MM.1S (cell line): ENCODE measurements around the gene PADI2.

ENCODE experiments used
- DNase-seq: peaks from one replicate; pipeline ENCODE4 v3.0.0-alpha.2; 2015
- H2AFZ ChIP-seq: fragments of 300-600 bp; sonication (generic); 2 replicates; pipeline ENCODE4 v1.6.0; 2016; ENCODE audit warnings: antibody characterized with exemption, low read length
- H3F3A ChIP-seq: fragments of 300-600 bp; sonication (generic); 2 replicates; pipeline ENCODE4 v1.6.1; 2016; ENCODE audit warnings: mild to moderate bottlenecking, antibody characterized with exemption, low read length, moderate library complexity, mixed read lengths; ENCODE audit not compliant: insufficient read depth
- H3K27ac ChIP-seq: fragments of 300-600 bp; sonication (generic); 2 replicates; pipeline ENCODE4 v1.5.1; 2016; ENCODE audit warnings: mild to moderate bottlenecking, low read length
- H3K27me3 ChIP-seq: fragments of 300-600 bp; sonication (generic); replicated peaks from 2 replicates; pipeline ENCODE4 v1.6.0; 2016; ENCODE audit warnings: low read length; ENCODE audit not compliant: insufficient read depth
- H3K36me3 ChIP-seq: fragments of 300-600 bp; sonication (generic); replicated peaks from 2 replicates; pipeline ENCODE4 v1.6.1; 2016; ENCODE audit warnings: mild to moderate bottlenecking, low read length, mixed read lengths; ENCODE audit not compliant: insufficient read depth
- H3K4me1 ChIP-seq: fragments of 300-600 bp; sonication (generic); 2 replicates; pipeline ENCODE4 v1.6.1; 2016; ENCODE audit warnings: low read length, mixed read lengths
- H3K4me2 ChIP-seq: fragments of 300-600 bp; sonication (generic); 2 replicates; pipeline ENCODE4 v1.6.0; 2016; ENCODE audit warnings: low read depth, low read length
- H3K4me3 ChIP-seq: fragments of 300-600 bp; sonication (generic); 2 replicates; pipeline ENCODE4 v1.5.1; 2016; ENCODE audit warnings: low read length, mixed read lengths
- H3K79me2 ChIP-seq: fragments of 300-600 bp; sonication (generic); 2 replicates; pipeline ENCODE4 v1.6.1; 2016; ENCODE audit warnings: mixed run types, low read length, mixed read lengths
- H3K9ac ChIP-seq: fragments of 300-600 bp; sonication (generic); 2 replicates; pipeline ENCODE4 v1.6.1; 2016; ENCODE audit warnings: low read length, mixed read lengths
- H3K9me2 ChIP-seq: fragments of 300-600 bp; sonication (generic); replicated peaks from 2 replicates; pipeline ENCODE4 v1.6.1; 2016; ENCODE audit warnings: mild to moderate bottlenecking, low read length, mixed read lengths; ENCODE audit not compliant: insufficient read depth
- H3K9me3 ChIP-seq: fragments of 300-600 bp; sonication (generic); replicated peaks from 2 replicates; pipeline ENCODE4 v1.6.1; 2016; ENCODE audit warnings: mild to moderate bottlenecking, low read length, mixed read lengths; ENCODE audit not compliant: insufficient read depth
- H4K20me1 ChIP-seq: fragments of 300-600 bp; sonication (generic); 2 replicates; pipeline ENCODE4 v1.6.1; 2016; ENCODE audit warnings: mild to moderate bottlenecking, low read length, moderate library complexity, mixed read lengths; ENCODE audit not compliant: insufficient read depth
- CTCF ChIP-seq: fragments of 300-600 bp; sonication (generic); IDR thresholded peaks from 2 replicates; pipeline ENCODE4 v1.5.1; 2016; ENCODE audit warnings: antibody characterized with exemption, low read length, mixed read lengths
- EZH2 ChIP-seq: fragments of 300-600 bp; sonication (generic); optimal IDR thresholded peaks from 2 replicates; pipeline ENCODE3; 2017; ENCODE audit warnings: low read depth, mild to moderate bottlenecking, antibody characterized with exemption, low read length, mixed read lengths
- EZH2phosphoT487 ChIP-seq: fragments of 300-600 bp; sonication (generic); IDR thresholded peaks from 2 replicates; pipeline ENCODE4 v1.6.1; 2018; ENCODE audit warnings: antibody characterized with exemption, low read length

Gene PADI2

GRCh38 chr1:17021896-17022295, 97.4 kb downstream of the PADI2 start:
- Histone ChIP-seq H3K9ac (no peak overlapping the region), H3K9me3 (no peaks in the 10 kb centered on the region), H3K36me3 (peaks cover 18% of the 10 kb centered on the region), H3K4me1 (peaks cover 31% of the 10 kb centered on the region), H3K27ac (no peak overlapping the region), H3K4me3 (no peak overlapping the region), H3K27me3 (no peaks in the 10 kb centered on the region), H3F3A (peaks cover 26% of the 10 kb centered on the region), H4K20me1 (no peaks in the 10 kb centered on the region), H3K9me2 (no peaks in the 10 kb centered on the region), H2AFZ (no peak overlapping the region), H3K4me2 (no peak overlapping the region), H3K79me2 (no peaks in the 10 kb centered on the region)
- no peak for TF ChIP-seq EZH2
- no peak for TF ChIP-seq CTCF
- no peak for TF ChIP-seq EZH2phosphoT487
- no peak for DNase-seq

GRCh38 chr1:17020502-17020901, 98.7 kb downstream of the PADI2 start:
- Histone ChIP-seq H3F3A (peaks cover 26% of the 10 kb centered on the region), H3K27ac (no peak overlapping the region), H3K9me2 (no peaks in the 10 kb centered on the region), H3K4me3 (no peak overlapping the region), H3K9ac (no peak overlapping the region), H3K36me3 (peaks cover 18% of the 10 kb centered on the region), H3K4me1 (peaks cover 31% of the 10 kb centered on the region), H3K79me2 (no peaks in the 10 kb centered on the region), H3K27me3 (no peaks in the 10 kb centered on the region), H3K4me2 (no peak overlapping the region), H2AFZ (no peak overlapping the region), H3K9me3 (no peaks in the 10 kb centered on the region), H4K20me1 (no peaks in the 10 kb centered on the region)
- no peak for DNase-seq
- TF ChIP-seq EZH2 (no peak), EZH2phosphoT487 (no peak), CTCF (no peak)

GRCh38 chr1:17018849-17019248, 100.4 kb downstream of the PADI2 start:
- peaks cover 32% of the 10 kb centered on the region for H3F3A ChIP-seq
- no peak overlapping the region for H2AFZ ChIP-seq
- peaks cover 41% of the 10 kb centered on the region for H3K4me1 ChIP-seq
- H3K36me3 ChIP-seq: peaks cover 18% of the 10 kb centered on the region
- no peak for TF ChIP-seq EZH2phosphoT487
- no peak for TF ChIP-seq EZH2
- TF ChIP-seq CTCF: no peak
- H3K9me2 ChIP-seq: no peaks in the 10 kb centered on the region
- H4K20me1 ChIP-seq: no peaks in the 10 kb centered on the region
- H3K4me2 ChIP-seq: peak overlapping the region; percentile 33; the same call in 1 of the 2 replicates
- H3K27ac ChIP-seq: peak overlapping the region; percentile 35; the same call in 1 of the 2 replicates
- H3K9ac ChIP-seq: no peak overlapping the region
- DNase-seq: peak; percentile 69
- no peak overlapping the region for H3K4me3 ChIP-seq
- no peaks in the 10 kb centered on the region for H3K9me3 ChIP-seq
- no peaks in the 10 kb centered on the region for H3K79me2 ChIP-seq
- H3K27me3 ChIP-seq: no peaks in the 10 kb centered on the region

GRCh38 chr1:17017435-17017834, 101.8 kb downstream of the PADI2 start:
- Histone ChIP-seq H3K4me2 (no peak overlapping the region), H3F3A (peaks cover 37% of the 10 kb centered on the region), H3K27ac (no peak overlapping the region), H3K9me3 (no peaks in the 10 kb centered on the region), H3K36me3 (peaks cover 13% of the 10 kb centered on the region), H3K9ac (no peak overlapping the region), H4K20me1 (no peaks in the 10 kb centered on the region), H3K4me3 (no peak overlapping the region), H2AFZ (no peak overlapping the region), H3K79me2 (no peaks in the 10 kb centered on the region), H3K27me3 (no peaks in the 10 kb centered on the region), H3K4me1 (peaks cover 49% of the 10 kb centered on the region), H3K9me2 (no peaks in the 10 kb centered on the region)
- TF ChIP-seq CTCF: no peak
- TF ChIP-seq EZH2phosphoT487: no peak
- TF ChIP-seq EZH2: no peak
- no peak for DNase-seq
